Upper lobe of left lung (tissue), 4 donors: ENCODE results near the gene RPUSD4.

ENCODE experiments used
- EP300 ChIP-seq, 4 donors: sonication (generic); formaldehyde crosslinking; IDR thresholded peaks; one replicate each; pipeline ENCODE4 v1.5.1; 2017; ENCODE audit warnings: antibody characterized with exemption in 4 of 4, control low read depth in 2 of 4
- POLR2A ChIP-seq, 4 donors: fragments of 450-650 bp; IDR thresholded peaks; one replicate each; pipeline ENCODE4 v1.5.1; 2016 to 2017; ENCODE audit warnings: antibody characterized with exemption in 4 of 4, mild to moderate bottlenecking in 2 of 4

- TF ChIP-seq EP300 (IDR thresholded peaks at IDR 0.05) (no peak), POLR2A (IDR thresholded peaks at IDR 0.05) (no peak)
Observed at GRCh38 chr11:126232683-126233082, 21.2 kb upstream of the RPUSD4 start.
